Measurements from ENCODE around the gene ZNF516.

DNA sequence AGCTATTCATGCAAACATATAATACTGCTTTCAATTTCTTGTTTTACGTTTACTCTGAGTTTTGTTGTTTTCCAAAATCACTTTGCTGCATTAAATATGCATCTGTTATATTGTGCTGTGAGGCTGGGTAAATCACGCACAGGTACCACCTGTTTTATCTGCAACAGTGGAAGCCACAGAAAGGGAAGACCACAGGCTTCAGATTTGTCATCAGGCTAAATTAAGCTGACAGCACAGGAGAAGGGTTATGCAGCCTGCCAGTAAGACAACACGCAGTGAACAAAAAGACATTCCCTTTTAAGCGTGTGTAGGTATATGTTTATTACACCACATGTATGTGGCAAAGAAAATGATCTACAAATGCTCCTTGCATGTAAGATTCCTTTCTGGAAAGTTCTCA, 38.2 kb downstream of the ZNF516 start:
- TF ChIP-seq, protein P1, sequence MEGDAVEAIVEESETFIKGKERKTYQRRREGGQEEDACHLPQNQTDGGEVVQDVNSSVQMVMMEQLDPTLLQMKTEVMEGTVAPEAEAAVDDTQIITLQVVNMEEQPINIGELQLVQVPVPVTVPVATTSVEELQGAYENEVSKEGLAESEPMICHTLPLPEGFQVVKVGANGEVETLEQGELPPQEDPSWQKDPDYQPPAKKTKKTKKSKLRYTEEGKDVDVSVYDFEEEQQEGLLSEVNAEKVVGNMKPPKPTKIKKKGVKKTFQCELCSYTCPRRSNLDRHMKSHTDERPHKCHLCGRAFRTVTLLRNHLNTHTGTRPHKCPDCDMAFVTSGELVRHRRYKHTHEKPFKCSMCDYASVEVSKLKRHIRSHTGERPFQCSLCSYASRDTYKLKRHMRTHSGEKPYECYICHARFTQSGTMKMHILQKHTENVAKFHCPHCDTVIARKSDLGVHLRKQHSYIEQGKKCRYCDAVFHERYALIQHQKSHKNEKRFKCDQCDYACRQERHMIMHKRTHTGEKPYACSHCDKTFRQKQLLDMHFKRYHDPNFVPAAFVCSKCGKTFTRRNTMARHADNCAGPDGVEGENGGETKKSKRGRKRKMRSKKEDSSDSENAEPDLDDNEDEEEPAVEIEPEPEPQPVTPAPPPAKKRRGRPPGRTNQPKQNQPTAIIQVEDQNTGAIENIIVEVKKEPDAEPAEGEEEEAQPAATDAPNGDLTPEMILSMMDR (IDR thresholded peaks at IDR 0.05; ENCODE audit: borderline replicate concordance, extremely low read depth, low read length, poor library complexity, severe bottlenecking), result no peak
- no peak for TF ChIP-seq EZH2 (IDR thresholded peaks at IDR 0.05; ENCODE audit: borderline replicate concordance, low read depth, low read length, severe bottlenecking)
